Measurements from ENCODE around the gene HOXC9. TPM values are rescaled to one million over a fixed set of nuclear protein-coding genes. Genes with fewer than 3 reads are reported as not detected.

HOXC9 gene
- total RNA-seq, 2 donors from 2014 or later = 0.23 to 3.0 TPM

DNA sequence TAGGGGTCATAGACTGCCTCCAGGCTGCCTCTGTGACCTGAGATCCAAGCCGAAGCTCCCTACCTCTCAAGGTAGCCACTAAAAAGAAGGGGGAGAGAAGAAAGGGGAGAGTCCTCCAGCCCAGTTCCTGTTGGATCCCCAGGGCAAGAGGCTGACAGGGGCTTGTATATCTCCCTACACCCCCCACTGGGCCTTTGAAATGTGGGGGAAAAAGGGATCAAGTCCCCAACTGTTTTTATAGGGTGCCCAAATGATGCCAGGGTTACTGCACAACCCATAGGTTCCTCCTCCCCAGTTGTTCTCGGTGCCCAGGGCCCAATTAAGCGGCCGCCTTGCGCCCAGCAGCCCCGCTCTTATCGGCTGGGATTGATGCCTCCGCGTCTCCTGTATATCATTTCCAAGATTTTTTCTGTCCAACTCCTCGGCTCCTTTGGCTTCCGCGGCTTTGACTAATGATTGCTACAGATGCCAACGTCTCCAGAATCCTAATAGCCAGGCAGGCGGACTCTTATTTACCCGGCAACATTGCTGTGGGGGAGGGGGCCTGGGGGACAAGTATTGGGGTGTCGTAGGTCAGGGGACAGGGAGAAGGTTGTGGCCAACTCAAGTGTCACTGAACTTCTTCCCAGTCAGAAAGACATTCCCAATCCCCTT lies 46.0 kb downstream of the HOXC9 start:
- intact Hi-C loops (cut with DNase I) = no loop called here
- Histone ChIP-seq H3K4me3 (no peak overlapping the region), H3K27ac (no peak overlapping the region), H3K9me3 (no peaks in the 10 kb centered on the region), H3K4me1 (replicated peaks) (no peaks in the 10 kb centered on the region), H3K36me3 (no peaks in the 10 kb centered on the region), H3K27me3 (replicated peaks; ENCODE audit: insufficient read depth) (peaks cover 84% of the 10 kb centered on the region)
- no peak for DNase-seq (ENCODE audit: low spot score)
- WGBS = 24% methylated on average over 16 of the region's 16 CpGs
- TF ChIP-seq POLR2AphosphoS5 (IDR thresholded peaks at IDR 0.05) (no peak), POLR2A (IDR thresholded peaks at IDR 0.05) (no peak)
- TF ChIP-seq, protein P1, sequence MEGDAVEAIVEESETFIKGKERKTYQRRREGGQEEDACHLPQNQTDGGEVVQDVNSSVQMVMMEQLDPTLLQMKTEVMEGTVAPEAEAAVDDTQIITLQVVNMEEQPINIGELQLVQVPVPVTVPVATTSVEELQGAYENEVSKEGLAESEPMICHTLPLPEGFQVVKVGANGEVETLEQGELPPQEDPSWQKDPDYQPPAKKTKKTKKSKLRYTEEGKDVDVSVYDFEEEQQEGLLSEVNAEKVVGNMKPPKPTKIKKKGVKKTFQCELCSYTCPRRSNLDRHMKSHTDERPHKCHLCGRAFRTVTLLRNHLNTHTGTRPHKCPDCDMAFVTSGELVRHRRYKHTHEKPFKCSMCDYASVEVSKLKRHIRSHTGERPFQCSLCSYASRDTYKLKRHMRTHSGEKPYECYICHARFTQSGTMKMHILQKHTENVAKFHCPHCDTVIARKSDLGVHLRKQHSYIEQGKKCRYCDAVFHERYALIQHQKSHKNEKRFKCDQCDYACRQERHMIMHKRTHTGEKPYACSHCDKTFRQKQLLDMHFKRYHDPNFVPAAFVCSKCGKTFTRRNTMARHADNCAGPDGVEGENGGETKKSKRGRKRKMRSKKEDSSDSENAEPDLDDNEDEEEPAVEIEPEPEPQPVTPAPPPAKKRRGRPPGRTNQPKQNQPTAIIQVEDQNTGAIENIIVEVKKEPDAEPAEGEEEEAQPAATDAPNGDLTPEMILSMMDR (IDR thresholded peaks at IDR 0.05) = no peak

DNA sequence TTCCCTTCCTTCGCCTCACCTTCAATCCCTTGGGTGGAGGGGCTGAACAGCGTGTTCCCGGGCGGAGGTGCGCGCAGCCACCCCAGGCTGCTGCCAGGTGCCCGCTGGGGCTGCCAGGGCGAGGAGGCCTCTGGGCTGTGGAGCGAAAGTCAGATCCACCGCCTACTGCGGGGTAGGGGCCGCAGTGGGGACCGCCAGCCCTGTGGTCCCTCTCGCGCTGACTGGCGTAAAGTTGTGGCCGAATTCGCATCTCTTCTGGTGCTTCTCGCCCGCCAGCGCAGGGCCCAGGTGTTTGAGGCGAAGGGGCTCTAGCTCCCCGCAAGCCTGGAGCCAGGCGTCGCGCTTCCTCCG lies 46.8 kb downstream of the HOXC9 start:
- H3K36me3 ChIP-seq = no peaks in the 10 kb centered on the region
- TF ChIP-seq POLR2AphosphoS5 (IDR thresholded peaks at IDR 0.05) (no peak), POLR2A (IDR thresholded peaks at IDR 0.05) (no peak)
- TF ChIP-seq, protein P1 (IDR thresholded peaks at IDR 0.05) = no peak
- DNase-seq (ENCODE audit: low spot score) = no peak
- no peaks in the 10 kb centered on the region for H3K9me3 ChIP-seq
- no peaks in the 10 kb centered on the region for H3K4me1 ChIP-seq (replicated peaks)
- H3K27ac ChIP-seq = no peak overlapping the region
- WGBS = 13% methylated on average over 27 of the region's 27 CpGs
- peaks cover 85% of the 10 kb centered on the region for H3K27me3 ChIP-seq (replicated peaks; ENCODE audit: insufficient read depth)
- intact Hi-C loops (cut with DNase I) = no loop called here
- H3K4me3 ChIP-seq = no peak overlapping the region

DNA sequence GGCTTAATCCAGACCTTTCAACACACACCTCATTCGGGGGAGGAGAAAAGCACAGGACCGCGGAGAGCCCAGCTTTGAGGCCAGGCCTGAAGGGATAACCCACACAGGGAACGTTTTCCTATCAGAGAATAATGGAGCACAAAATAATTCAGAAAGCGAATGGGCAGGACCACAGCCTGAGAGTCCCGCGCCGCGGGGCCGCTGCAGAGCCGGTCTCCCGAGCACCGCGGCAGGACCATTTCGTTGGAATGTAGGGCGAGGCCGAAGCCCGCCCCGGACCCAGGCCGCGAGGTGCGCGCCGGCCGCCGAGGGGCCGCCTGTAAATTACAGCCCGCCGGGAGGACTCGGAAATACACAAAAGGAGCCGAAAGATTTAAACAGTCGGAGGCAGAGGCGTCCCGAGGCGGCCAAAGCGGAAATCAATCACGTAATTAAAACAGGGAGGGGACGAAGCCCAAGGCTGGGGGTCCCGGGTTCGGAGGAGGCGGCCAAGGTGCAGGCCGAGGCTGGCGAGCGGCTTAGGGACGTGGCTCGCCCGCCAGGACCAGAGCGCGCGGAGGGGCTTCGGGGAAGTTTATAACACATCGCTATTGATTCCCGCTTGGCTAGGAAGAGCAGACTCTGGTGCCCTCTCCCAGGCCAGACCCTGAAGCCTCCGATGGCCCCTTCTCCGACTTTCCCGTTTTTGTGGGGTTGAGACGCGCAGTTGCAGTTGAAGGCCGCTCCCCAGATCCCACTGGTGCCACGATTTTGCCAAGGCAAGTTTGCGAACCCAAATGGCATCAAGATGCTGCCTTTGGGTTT lies 47.4 kb downstream of the HOXC9 start:
- WGBS = 9% methylated on average over 61 of the region's 61 CpGs
- intact Hi-C loops (cut with DNase I) = no loop called here
- no peaks in the 10 kb centered on the region for H3K9me3 ChIP-seq
- H3K27ac ChIP-seq = no peak overlapping the region
- no peak overlapping the region for H3K4me3 ChIP-seq
- no peak for DNase-seq (ENCODE audit: low spot score)
- H3K4me1 ChIP-seq (replicated peaks) = no peaks in the 10 kb centered on the region
- H3K36me3 ChIP-seq = no peaks in the 10 kb centered on the region
- H3K27me3 ChIP-seq (replicated peaks; ENCODE audit: insufficient read depth) = peaks cover 81% of the 10 kb centered on the region
- TF ChIP-seq POLR2AphosphoS5 (IDR thresholded peaks at IDR 0.05) (no peak), POLR2A (IDR thresholded peaks at IDR 0.05) (no peak)
- TF ChIP-seq, protein P1 (IDR thresholded peaks at IDR 0.05) = no peak

DNA sequence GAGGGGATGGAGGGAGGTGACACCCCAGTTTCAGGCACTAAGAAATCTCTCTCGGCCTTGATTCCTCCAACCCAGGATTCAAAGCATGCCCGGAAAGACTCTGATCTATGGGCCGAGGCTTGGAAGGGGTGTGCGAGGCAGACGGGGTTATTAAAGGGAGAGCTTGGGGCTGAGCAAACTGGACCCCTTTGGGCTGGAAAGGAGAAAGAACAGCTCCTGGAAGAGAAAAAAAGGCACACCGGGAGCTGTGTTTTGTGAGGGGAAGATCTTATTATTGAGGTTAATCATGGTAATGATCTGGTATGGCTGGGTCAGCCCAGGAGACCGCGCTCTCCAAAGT lies 48.0 kb downstream of the HOXC9 start:
- H3K27me3 ChIP-seq (replicated peaks; ENCODE audit: insufficient read depth) = peaks cover 80% of the 10 kb centered on the region
- H3K27ac ChIP-seq = no peak overlapping the region
- intact Hi-C loops (cut with DNase I) = no loop called here
- DNase-seq (ENCODE audit: low spot score) = no peak
- TF ChIP-seq POLR2A (IDR thresholded peaks at IDR 0.05) (no peak), POLR2AphosphoS5 (IDR thresholded peaks at IDR 0.05) (no peak)
- TF ChIP-seq, protein P1 (IDR thresholded peaks at IDR 0.05) = no peak
- WGBS = 21% methylated on average over 8 of the region's 8 CpGs
- no peaks in the 10 kb centered on the region for H3K4me1 ChIP-seq (replicated peaks)
- no peaks in the 10 kb centered on the region for H3K9me3 ChIP-seq
- no peak overlapping the region for H3K4me3 ChIP-seq
- no peaks in the 10 kb centered on the region for H3K36me3 ChIP-seq
